Upper lobe of left lung (tissue), 4 donors: ENCODE data around the gene ARHGAP31.
"Not testable (repeated sequence)": the region's sequence is repeated elsewhere in the genome, so short reads cannot be mapped to it uniquely, and the experiment has no call there.

Experiments
- CTCF ChIP-seq, 6 experiments: fragments of 450-650 bp in 4 of 6; fragments of 200-600 bp in 2 of 6; sonication (generic) in 2 of 6; IDR thresholded peaks; one replicate each; pipeline ENCODE4 v1.5.1; 2016 to 2019; ENCODE audit warnings: antibody characterized with exemption in 6 of 6
- POLR2A ChIP-seq, 4 donors: fragments of 450-650 bp; IDR thresholded peaks; one replicate each; pipeline ENCODE4 v1.5.1; 2016 to 2017; ENCODE audit warnings: antibody characterized with exemption in 4 of 4, mild to moderate bottlenecking in 2 of 4

DNA sequence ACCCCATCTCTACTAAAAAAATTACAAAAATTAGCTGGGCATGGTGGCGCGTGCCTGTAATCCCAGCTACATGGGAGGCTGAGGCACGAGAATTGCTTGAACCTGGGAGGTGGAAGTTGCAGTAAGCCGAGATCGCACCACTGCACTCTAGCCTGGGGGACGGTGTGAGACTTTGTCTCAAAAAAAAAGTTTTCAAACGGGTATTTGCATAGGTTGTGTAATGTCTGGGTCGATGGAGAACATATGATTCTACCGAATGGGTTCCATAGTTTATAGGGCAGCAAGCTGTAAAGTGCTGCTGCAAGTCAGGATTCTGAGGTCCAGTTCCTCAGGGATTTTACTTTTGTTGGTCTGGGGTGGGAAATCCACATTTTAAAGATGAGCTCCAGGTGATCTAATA, 12.2 kb downstream of the ARHGAP31 start:
- TF ChIP-seq CTCF, POLR2A (IDR thresholded peaks at IDR 0.05): not testable (repeated sequence)
